ENCODE measurements around the gene SLC27A5. TPM values are rescaled to one million over a fixed set of nuclear protein-coding genes. Genes with fewer than 3 reads are reported as not detected.

Gene SLC27A5
- total and polyA plus RNA-seq, 2 of the 13 experiments (the other 11 are each of a cell fraction or from before 2014, with no cell fraction given) = 30.3 to 40.2 TPM

- Histone ChIP-seq H3K4me3 (replicated peaks in 1 of 3; ENCODE audit: insufficient read depth in 1 of 3, low read depth in 2 of 3, low read length in 3 of 3) (no peak overlapping the region), H3K4me1 (ENCODE audit: insufficient read depth, low read length) (no peaks in the 10 kb centered on the region), H3K27ac (ENCODE audit: extremely low read length, insufficient read depth, low read length) (no peak overlapping the region), H3K36me3 (replicated peaks in 1 of 2; ENCODE audit: control insufficient read depth in 1 of 2, insufficient read depth in 2 of 2, low read length in 2 of 2) (no peaks in the 10 kb centered on the region), H4K20me1 (ENCODE audit: insufficient read depth, low read length) (no peaks in the 10 kb centered on the region), H3K9ac (ENCODE audit: insufficient read depth, low read depth, low read length) (no peak overlapping the region), H3K4me2 (ENCODE audit: low read depth, low read length) (no peak overlapping the region), H3K27me3 (ENCODE audit: control insufficient read depth in 1 of 2, insufficient read depth in 2 of 2, low read length in 2 of 2) (no peaks in the 10 kb centered on the region), H2AFZ (ENCODE audit: low read length) (no peak overlapping the region), H3K79me2 (ENCODE audit: insufficient read depth, low read length) (no peaks in the 10 kb centered on the region), H3K9me3 (ENCODE audit: low read length) (no peaks in the 10 kb centered on the region)
- CTCF ChIA-PET (ENCODE audit: low intra/inter-chr PET ratio, low total read pairs) = no interaction called here
- no TSS peak for BruUV-seq (replicated peaks)
- 88% methylated on average over 5 of the region's 5 CpGs for WGBS (ENCODE audit: low lambda C conversion rate)
- no peak for TF ChIP-seq SIN3A (IDR thresholded peaks at IDR 0.05; ENCODE audit: borderline replicate concordance, low read depth, low read length)
- no peak for TF ChIP-seq ZNF24 (IDR thresholded peaks at IDR 0.05)
- no peak for TF ChIP-seq ZNF546 (CRISPR knock-in tag; conservative IDR thresholded peaks at IDR 0.05)
- TF ChIP-seq FOXK1 (CRISPR knock-in tag; IDR thresholded peaks at IDR 0.05; ENCODE audit: borderline replicate concordance, low read depth) = no peak
- TF ChIP-seq RERE (CRISPR knock-in tag; IDR thresholded peaks at IDR 0.05; ENCODE audit: low read depth) = no peak
- no peak for TF ChIP-seq ZBTB43 (CRISPR knock-in tag; conservative IDR thresholded peaks at IDR 0.05)
- TF ChIP-seq TOE1 (CRISPR knock-in tag; IDR thresholded peaks at IDR 0.05) = no peak
- TF ChIP-seq MTF2 (CRISPR knock-in tag; IDR thresholded peaks at IDR 0.05; ENCODE audit: borderline replicate concordance) = no peak
- no peak for TF ChIP-seq SMARCC2 (IDR thresholded peaks at IDR 0.05)
- no peak for TF ChIP-seq SMAD9 (CRISPR knock-in tag; IDR thresholded peaks at IDR 0.05)
- TF ChIP-seq SIX4 (CRISPR knock-in tag; IDR thresholded peaks at IDR 0.05) = no peak
- TF ChIP-seq SOX6 (IDR thresholded peaks at IDR 0.05) = no peak
- no peak for TF ChIP-seq SOX6 (CRISPR knock-in tag; IDR thresholded peaks at IDR 0.05)
- TF ChIP-seq ZNF589 (CRISPR knock-in tag; conservative IDR thresholded peaks at IDR 0.05) = no peak
- no peak for TF ChIP-seq ATF5 (CRISPR knock-in tag; IDR thresholded peaks at IDR 0.05; ENCODE audit: low read depth)
- FAIRE-seq = no peak
- no peak for ATAC-seq
- in situ Hi-C loops (cut with HindIII; ENCODE audit: extremely low pct_ligation_motif_present, low pct_unique_long_range_greater_than_20kb) (no loop called here), intact Hi-C loops (cut with micrococcal nuclease; ENCODE audit: unreplicated experiment) (no loop called here)
- POLR2A ChIA-PET = no interaction called here
- no peak for DNase-seq (ENCODE audit: low spot score)
Measured at GRCh38 chr19:58491393-58491792, 20.4 kb downstream of the SLC27A5 start.

Measured in HepG2 (cell line).